ENCODE data around the gene PPIL1. TPM values are rescaled to one million over a fixed set of nuclear protein-coding genes. Genes with fewer than 3 reads are reported as not detected.

The PPIL1 gene
- polyA plus RNA-seq, 3 donors, result 2.0 to 7.6 (median 5.9) TPM

GRCh38 chr6:36821581-36822335, 52.8 kb downstream of the PPIL1 start:
- Mint-ChIP-seq H3K27me3 (ENCODE audit: low read depth in 3 of 3) (peaks cover 4 to 9% (median 7%) of the 10 kb centered on the region in 3 donors), H3K9me3 (no peaks in the 10 kb centered on the region), H3K36me3 (no peaks in the 10 kb centered on the region), H3K4me3 (no peak overlapping the region), H3K27ac (peak overlapping the region in 2 of 7 donors; percentile 6 to 24), H3K4me1 (peaks cover 3% of the 10 kb centered on the region)
- H3K4me3 ChIP-seq (replicated peaks in 1 of 3; ENCODE audit: low read depth in 2 of 3, low read length in 3 of 3), result no peak overlapping the region
- no peak overlapping the region for H2AFZ ChIP-seq (ENCODE audit: insufficient read depth, low read depth, low read length, poor library complexity, severe bottlenecking)
- H3K27me3 ChIP-seq (ENCODE audit: control insufficient read depth in 2 of 2, insufficient read depth in 2 of 2, low read length in 2 of 2), result no peaks in the 10 kb centered on the region
- no peak for DNase-seq
- H3K9me3 ChIP-seq (replicated peaks in 1 of 2; ENCODE audit: control insufficient read depth in 1 of 2, insufficient read depth in 1 of 2, low read length in 2 of 2), result no peaks in the 10 kb centered on the region
- H3K9ac ChIP-seq (ENCODE audit: insufficient read depth, low read length, poor library complexity, severe bottlenecking), result no peak overlapping the region
- no peaks in the 10 kb centered on the region for H4K20me1 ChIP-seq (ENCODE audit: insufficient read depth, low read length)
- TF ChIP-seq, protein P1, sequence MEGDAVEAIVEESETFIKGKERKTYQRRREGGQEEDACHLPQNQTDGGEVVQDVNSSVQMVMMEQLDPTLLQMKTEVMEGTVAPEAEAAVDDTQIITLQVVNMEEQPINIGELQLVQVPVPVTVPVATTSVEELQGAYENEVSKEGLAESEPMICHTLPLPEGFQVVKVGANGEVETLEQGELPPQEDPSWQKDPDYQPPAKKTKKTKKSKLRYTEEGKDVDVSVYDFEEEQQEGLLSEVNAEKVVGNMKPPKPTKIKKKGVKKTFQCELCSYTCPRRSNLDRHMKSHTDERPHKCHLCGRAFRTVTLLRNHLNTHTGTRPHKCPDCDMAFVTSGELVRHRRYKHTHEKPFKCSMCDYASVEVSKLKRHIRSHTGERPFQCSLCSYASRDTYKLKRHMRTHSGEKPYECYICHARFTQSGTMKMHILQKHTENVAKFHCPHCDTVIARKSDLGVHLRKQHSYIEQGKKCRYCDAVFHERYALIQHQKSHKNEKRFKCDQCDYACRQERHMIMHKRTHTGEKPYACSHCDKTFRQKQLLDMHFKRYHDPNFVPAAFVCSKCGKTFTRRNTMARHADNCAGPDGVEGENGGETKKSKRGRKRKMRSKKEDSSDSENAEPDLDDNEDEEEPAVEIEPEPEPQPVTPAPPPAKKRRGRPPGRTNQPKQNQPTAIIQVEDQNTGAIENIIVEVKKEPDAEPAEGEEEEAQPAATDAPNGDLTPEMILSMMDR (IDR thresholded peaks at IDR 0.05), result no peak
- 73% methylated on average over 12 of the region's 14 CpGs for WGBS (ENCODE audit: insufficient coverage)
- H3K4me2 ChIP-seq (replicated peaks; ENCODE audit: extremely low read depth, low read length, poor library complexity, severe bottlenecking), result no peak overlapping the region
- intact Hi-C loops (cut with micrococcal nuclease), result no loop called here
- no peak overlapping the region for H3K27ac ChIP-seq (ENCODE audit: low read depth in 1 of 2, low read length in 2 of 2)
- no peaks in the 10 kb centered on the region for H3K36me3 ChIP-seq (replicated peaks in 1 of 2; ENCODE audit: control insufficient read depth in 1 of 2, insufficient read depth in 2 of 2, low read length in 2 of 2)
- no peaks in the 10 kb centered on the region for H3K79me2 ChIP-seq (ENCODE audit: insufficient read depth, low read length)
- H3K4me1 ChIP-seq (ENCODE audit: control insufficient read depth in 1 of 2, insufficient read depth in 2 of 2, low read length in 2 of 2), result peaks cover 0 to 4% of the 10 kb centered on the region in 2 donors

- Mint-ChIP-seq H3K9me3 (no peaks in the 10 kb centered on the region), H3K4me3 (no peak overlapping the region), H3K27ac (peak overlapping the region in 2 of 7 donors; percentile 26 to 36), H3K36me3 (no peaks in the 10 kb centered on the region), H3K27me3 (ENCODE audit: low read depth in 3 of 3) (peaks cover 3 to 7% (median 7%) of the 10 kb centered on the region in 3 donors), H3K4me1 (peaks cover 2% of the 10 kb centered on the region)
- Histone ChIP-seq H3K4me1 (ENCODE audit: control insufficient read depth in 1 of 2, insufficient read depth in 2 of 2, low read length in 2 of 2) (no peaks in the 10 kb centered on the region), H3K4me3 (replicated peaks in 1 of 3; ENCODE audit: low read depth in 2 of 3, low read length in 3 of 3) (no peak overlapping the region), H3K9me3 (replicated peaks in 1 of 2; ENCODE audit: control insufficient read depth in 1 of 2, insufficient read depth in 1 of 2, low read length in 2 of 2) (no peaks in the 10 kb centered on the region), H3K9ac (ENCODE audit: insufficient read depth, low read length, poor library complexity, severe bottlenecking) (no peak overlapping the region), H3K79me2 (ENCODE audit: insufficient read depth, low read length) (no peaks in the 10 kb centered on the region), H3K36me3 (replicated peaks in 1 of 2; ENCODE audit: control insufficient read depth in 1 of 2, insufficient read depth in 2 of 2, low read length in 2 of 2) (no peaks in the 10 kb centered on the region), H2AFZ (ENCODE audit: insufficient read depth, low read depth, low read length, poor library complexity, severe bottlenecking) (no peak overlapping the region), H3K4me2 (replicated peaks; ENCODE audit: extremely low read depth, low read length, poor library complexity, severe bottlenecking) (no peak overlapping the region), H4K20me1 (ENCODE audit: insufficient read depth, low read length) (no peaks in the 10 kb centered on the region), H3K27ac (ENCODE audit: low read depth in 1 of 2, low read length in 2 of 2) (no peak overlapping the region), H3K27me3 (ENCODE audit: control insufficient read depth in 2 of 2, insufficient read depth in 2 of 2, low read length in 2 of 2) (no peaks in the 10 kb centered on the region)
- DNase-seq, result no peak
- TF ChIP-seq, protein P1 (IDR thresholded peaks at IDR 0.05), result no peak
- 63% methylated on average over 8 of the region's 12 CpGs for WGBS (ENCODE audit: insufficient coverage)
- intact Hi-C loops (cut with micrococcal nuclease), result no loop called here
These were observed 53.7 kb downstream of the PPIL1 start for GRCh38 chr6:36820700-36821580.
